GM12864 (cell line): ENCODE measurements around the gene ZXDC.

Experiments used
- DNase-seq: peaks from one replicate; pipeline ENCODE4 v3.0.0-alpha.2; 2011; ENCODE audit warnings: low read depth
- H3K4me3 ChIP-seq: 2 replicates; pipeline ENCODE4 v1.5.1; 2011; ENCODE audit warnings: mild to moderate bottlenecking, low read depth, low read length, control low read depth
- TF ChIP-seq, protein P1 (sequence below): IDR thresholded peaks from 2 replicates; pipeline ENCODE4 v1.5.1; 2011; ENCODE audit warnings: low read depth, mild to moderate bottlenecking, moderate library complexity, low read length, control low read depth, inconsistent platforms; ENCODE audit errors: missing control alignments

ZXDC gene

DNA sequence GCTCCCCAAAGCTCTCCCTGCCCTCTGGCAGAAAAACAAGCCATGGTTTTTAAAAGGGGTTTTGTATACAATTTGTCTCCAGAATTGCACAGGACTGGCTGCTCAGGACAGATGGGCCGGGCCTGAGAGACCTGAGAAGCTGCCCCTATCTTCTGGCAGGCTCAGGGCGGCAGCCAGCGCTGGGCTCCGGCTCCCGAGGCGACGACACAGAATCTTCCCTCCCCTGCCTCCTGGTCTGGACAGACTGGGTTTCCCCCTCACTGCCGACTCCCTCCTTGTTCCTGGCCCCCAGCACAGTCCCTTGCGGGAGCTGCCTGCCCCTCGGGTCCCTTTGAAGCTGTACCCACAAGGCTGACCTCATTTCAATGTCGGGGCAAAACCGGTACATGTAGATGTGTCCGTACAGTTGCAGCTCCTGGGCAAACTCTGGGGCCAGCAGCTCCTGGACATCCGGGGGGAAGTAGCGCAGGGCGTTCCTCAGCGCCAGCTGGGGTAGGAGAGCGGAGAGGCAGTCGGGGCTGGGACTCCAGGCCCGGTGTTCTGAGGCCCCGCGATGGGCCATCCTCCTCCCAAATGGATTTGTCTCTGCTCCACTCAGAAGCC, 34.7 kb upstream of the ZXDC start:
- no peak for DNase-seq
- TF ChIP-seq, protein P1, sequence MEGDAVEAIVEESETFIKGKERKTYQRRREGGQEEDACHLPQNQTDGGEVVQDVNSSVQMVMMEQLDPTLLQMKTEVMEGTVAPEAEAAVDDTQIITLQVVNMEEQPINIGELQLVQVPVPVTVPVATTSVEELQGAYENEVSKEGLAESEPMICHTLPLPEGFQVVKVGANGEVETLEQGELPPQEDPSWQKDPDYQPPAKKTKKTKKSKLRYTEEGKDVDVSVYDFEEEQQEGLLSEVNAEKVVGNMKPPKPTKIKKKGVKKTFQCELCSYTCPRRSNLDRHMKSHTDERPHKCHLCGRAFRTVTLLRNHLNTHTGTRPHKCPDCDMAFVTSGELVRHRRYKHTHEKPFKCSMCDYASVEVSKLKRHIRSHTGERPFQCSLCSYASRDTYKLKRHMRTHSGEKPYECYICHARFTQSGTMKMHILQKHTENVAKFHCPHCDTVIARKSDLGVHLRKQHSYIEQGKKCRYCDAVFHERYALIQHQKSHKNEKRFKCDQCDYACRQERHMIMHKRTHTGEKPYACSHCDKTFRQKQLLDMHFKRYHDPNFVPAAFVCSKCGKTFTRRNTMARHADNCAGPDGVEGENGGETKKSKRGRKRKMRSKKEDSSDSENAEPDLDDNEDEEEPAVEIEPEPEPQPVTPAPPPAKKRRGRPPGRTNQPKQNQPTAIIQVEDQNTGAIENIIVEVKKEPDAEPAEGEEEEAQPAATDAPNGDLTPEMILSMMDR = no peak

DNA sequence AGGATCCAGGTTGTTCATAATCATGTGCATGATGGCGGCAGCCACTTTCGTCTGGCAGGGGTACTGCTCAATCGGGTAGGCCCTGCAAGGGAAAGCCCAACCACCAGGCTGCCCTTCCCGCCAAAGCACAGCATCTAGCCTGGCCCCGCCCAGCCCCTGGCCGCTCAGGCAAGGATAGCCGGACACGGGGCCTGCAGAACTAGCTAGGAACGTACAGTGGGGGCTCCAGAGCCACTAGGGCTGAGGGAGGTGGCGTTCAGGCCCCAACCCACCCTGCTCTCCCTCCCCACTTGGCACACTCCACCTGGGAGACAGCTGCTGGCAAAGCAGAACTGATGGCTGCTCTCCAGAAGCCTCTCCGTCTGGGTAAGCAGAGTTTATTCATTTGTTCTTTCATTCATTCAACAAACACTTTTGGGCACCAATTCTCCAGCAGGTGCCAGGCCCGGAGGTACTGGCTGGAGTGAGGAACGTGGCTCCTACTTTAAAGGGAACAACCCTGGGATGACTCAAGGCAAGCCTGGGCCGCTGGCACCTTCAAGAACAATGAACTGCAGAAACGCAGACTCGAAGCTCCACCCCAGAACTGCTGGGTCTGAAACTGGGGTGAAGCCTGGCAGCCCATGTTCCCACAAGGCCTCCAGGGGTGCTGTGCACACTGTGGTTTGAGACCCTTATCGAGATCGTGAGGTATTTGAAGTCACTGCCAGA, 34.1 kb upstream of the ZXDC start:
- TF ChIP-seq, protein P1 = no peak
- DNase-seq = no peak
- H3K4me3 ChIP-seq = no peak overlapping the region

More for the DNA sequence above, 34.7 kb upstream of the ZXDC start:
- H3K4me3 ChIP-seq = no peak overlapping the region

DNA sequence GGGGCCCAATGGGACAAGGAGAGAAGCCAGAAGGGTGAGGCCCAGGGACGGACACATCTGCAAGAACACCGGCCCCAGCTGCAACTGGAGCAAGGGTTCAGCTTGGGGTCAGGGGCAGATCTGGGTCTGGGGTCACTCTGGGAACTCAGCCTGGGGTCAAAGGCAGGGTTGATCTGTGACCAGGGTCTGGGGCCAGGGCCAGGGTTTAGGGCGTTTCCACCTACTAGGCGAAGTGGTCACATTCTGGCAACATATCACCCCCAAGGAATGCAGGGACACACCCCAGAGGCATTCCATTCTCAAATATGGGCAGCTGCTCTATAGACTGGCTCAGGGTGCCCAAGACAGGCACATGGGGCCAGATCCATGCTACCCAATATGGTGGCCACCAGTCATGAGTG, 32.9 kb upstream of the ZXDC start:
- DNase-seq = no peak
- TF ChIP-seq, protein P1 = no peak
- H3K4me3 ChIP-seq = no peak overlapping the region

DNA sequence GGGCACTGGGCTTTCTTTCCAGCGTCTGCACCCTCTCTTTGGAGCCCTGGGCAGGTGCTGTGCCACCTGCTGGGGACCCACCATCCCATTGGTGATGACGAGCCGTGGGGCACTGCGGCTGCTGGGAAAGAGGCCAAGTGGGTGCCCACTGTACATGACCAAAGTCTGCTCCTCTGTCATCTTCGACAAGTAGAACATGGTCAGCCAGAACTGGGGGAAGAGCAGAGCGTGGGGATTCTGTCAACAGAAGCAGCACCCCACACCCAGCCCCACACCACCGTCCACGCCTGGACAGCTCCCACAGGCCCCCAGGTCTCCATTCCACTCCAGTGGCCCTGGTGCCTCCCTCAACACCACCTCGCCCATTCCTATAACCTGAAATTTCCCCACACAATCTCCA, 32.2 kb upstream of the ZXDC start:
- DNase-seq = no peak
- no peak overlapping the region for H3K4me3 ChIP-seq
- TF ChIP-seq, protein P1 = no peak

DNA sequence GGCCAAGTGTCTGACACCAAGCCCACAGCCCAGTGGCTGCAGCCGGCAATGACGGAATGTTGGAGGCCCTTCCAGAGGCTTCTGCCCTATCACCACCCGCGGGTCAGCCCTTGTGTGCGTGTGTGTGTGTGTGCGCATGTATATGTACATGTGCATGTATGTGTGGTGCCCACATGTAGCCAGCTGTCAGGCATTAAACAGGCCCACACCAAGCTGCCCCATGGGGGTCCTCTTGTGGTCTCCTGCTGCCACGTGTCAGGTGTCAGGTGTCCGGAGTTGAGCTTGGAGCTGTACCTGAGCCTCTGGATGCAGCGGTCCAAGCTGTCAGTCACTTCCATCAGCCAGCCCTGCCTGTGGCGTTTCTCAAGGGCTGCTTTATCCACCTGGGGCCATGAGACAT, 28.0 kb upstream of the ZXDC start:
- DNase-seq = no peak

DNA sequence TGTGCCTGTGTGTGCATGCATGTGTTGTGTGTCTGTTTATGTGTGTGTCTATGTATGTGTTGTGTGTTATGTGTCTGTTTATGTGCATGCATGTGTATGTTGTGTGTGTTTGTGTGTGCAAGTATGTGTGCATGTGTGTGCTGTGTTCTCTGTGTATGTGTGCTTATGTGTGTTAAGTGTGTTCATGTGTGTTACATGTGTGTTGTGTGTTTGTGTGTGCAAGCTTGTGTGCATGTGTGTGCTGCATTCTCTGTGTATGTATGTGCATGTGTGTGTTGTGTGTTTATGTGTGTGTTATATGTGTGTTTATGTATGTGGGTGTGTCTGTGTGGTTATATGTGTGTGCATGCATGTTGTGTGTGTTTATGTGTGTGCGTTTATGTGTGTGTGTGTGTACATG, 27.0 kb upstream of the ZXDC start:
- no peak for DNase-seq
- TF ChIP-seq, protein P1 = no peak
- no peak overlapping the region for H3K4me3 ChIP-seq

More for the DNA sequence above, 28.0 kb upstream of the ZXDC start:
- H3K4me3 ChIP-seq = no peak overlapping the region
- TF ChIP-seq, protein P1 = no peak

DNA sequence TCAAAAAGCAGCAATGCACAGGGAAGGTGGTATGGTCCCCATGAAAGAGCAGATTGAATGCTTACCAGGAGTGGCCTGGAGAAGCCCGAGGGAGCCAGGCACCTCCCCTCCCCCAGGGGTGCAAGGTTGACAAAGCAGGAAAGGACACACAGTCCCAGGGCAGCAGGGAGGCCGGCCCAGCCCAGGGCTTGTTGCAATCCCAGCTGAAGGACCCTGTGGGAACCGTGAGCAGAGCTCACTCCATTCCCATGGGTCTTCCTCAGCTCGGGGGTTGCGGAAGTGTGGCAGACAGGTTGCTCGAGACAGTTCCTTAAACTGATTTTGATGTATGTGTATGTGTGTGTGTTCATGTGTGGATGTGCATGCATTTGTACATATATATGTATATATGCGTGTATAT, 26.0 kb upstream of the ZXDC start:
- TF ChIP-seq, protein P1 = no peak
- DNase-seq = no peak

More for the DNA sequence above, 26.0 kb upstream of the ZXDC start:
- H3K4me3 ChIP-seq = no peak overlapping the region
